ENCODE measurements around the gene FAM114A2. TPM values are rescaled to one million over a fixed set of nuclear protein-coding genes. Genes with fewer than 3 reads are reported as not detected.

FAM114A2 gene
- polyA plus RNA-seq, 1 of the 3 experiments (the other 2 are of a cell fraction), result 9.0 TPM

- peak; percentile 19 for DNase-seq
- Histone ChIP-seq H2AFZ (ENCODE audit: low read depth) (no peak overlapping the region), H3K9me2 (no peaks in the 10 kb centered on the region), H3F3A (replicated peaks; ENCODE audit: insufficient read depth) (no peaks in the 10 kb centered on the region), H3K27ac (ENCODE audit: low read depth in 2 of 2, low read length in 1 of 2) (no peak overlapping the region), H3K9me3 (no peaks in the 10 kb centered on the region), H3K27me3 (ENCODE audit: insufficient read depth) (no peaks in the 10 kb centered on the region), H3K4me3 (ENCODE audit: low read depth in 2 of 2, low read length in 1 of 2) (no peak overlapping the region), H3K9ac (no peak overlapping the region), H3K4me2 (no peak overlapping the region), H3K4me1 (ENCODE audit: control insufficient read depth in 1 of 2, insufficient read depth in 2 of 2, low read depth in 1 of 2, low read length in 1 of 2) (peaks cover 11 to 12% of the 10 kb centered on the region in 2 experiments; a peak in 2 of 4 replicates), H3K79me2 (ENCODE audit: insufficient read depth) (no peaks in the 10 kb centered on the region), H4K20me1 (ENCODE audit: insufficient read depth) (no peaks in the 10 kb centered on the region), H3K36me3 (replicated peaks in 1 of 2; ENCODE audit: control insufficient read depth in 1 of 2, insufficient read depth in 2 of 2, low read length in 1 of 2) (no peaks in the 10 kb centered on the region)
- 13% methylated on average over 1 of the region's 1 CpG for WGBS (ENCODE audit: low lambda C conversion rate)
- ChIA-PET POLR2A (interaction anchor here (0.7 kb wide), 1 partner anchor 217 kb away, joined by 3 read pairs; no protein-coding TSS in a partner anchor), CTCF (interaction anchor here (1.0 to 1.4 kb wide), 6 partner anchors 40 to 327 kb away, joined by 3 to 8 read pairs (median 4); no protein-coding TSS in a partner anchor)
- no peak for TF ChIP-seq RXRA (IDR thresholded peaks at IDR 0.05; ENCODE audit: borderline replicate concordance, low read depth)
- TF ChIP-seq, protein P1, sequence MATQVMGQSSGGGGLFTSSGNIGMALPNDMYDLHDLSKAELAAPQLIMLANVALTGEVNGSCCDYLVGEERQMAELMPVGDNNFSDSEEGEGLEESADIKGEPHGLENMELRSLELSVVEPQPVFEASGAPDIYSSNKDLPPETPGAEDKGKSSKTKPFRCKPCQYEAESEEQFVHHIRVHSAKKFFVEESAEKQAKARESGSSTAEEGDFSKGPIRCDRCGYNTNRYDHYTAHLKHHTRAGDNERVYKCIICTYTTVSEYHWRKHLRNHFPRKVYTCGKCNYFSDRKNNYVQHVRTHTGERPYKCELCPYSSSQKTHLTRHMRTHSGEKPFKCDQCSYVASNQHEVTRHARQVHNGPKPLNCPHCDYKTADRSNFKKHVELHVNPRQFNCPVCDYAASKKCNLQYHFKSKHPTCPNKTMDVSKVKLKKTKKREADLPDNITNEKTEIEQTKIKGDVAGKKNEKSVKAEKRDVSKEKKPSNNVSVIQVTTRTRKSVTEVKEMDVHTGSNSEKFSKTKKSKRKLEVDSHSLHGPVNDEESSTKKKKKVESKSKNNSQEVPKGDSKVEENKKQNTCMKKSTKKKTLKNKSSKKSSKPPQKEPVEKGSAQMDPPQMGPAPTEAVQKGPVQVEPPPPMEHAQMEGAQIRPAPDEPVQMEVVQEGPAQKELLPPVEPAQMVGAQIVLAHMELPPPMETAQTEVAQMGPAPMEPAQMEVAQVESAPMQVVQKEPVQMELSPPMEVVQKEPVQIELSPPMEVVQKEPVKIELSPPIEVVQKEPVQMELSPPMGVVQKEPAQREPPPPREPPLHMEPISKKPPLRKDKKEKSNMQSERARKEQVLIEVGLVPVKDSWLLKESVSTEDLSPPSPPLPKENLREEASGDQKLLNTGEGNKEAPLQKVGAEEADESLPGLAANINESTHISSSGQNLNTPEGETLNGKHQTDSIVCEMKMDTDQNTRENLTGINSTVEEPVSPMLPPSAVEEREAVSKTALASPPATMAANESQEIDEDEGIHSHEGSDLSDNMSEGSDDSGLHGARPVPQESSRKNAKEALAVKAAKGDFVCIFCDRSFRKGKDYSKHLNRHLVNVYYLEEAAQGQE (IDR thresholded peaks at IDR 0.05; ENCODE audit: low read depth, low read length), result no peak
- TF ChIP-seq USF1 (IDR thresholded peaks at IDR 0.05; ENCODE audit: borderline replicate concordance, low read depth), result no peak
- TF ChIP-seq FOXJ3 (CRISPR knock-in tag; IDR thresholded peaks at IDR 0.05), result no peak
- no peak for TF ChIP-seq EZH2phosphoT487 (IDR thresholded peaks at IDR 0.05; ENCODE audit: borderline replicate concordance, low read depth)
- no peak for TF ChIP-seq MXI1 (IDR thresholded peaks at IDR 0.05; ENCODE audit: low read depth, low read length)
- no peak for TF ChIP-seq SIN3A (IDR thresholded peaks at IDR 0.05; ENCODE audit: borderline replicate concordance, low read depth, low read length)
- no peak for TF ChIP-seq CTCF (IDR thresholded peaks at IDR 0.05)
- no peak for TF ChIP-seq RAD21 (IDR thresholded peaks at IDR 0.05; ENCODE audit: low read length)
- no peak for TF ChIP-seq TAF1 (IDR thresholded peaks at IDR 0.05; ENCODE audit: borderline replicate concordance, low read depth, low read length)
- no peak for TF ChIP-seq FOXM1 (IDR thresholded peaks at IDR 0.05; ENCODE audit: low read depth)
- TF ChIP-seq NRF1 (IDR thresholded peaks at IDR 0.05; ENCODE audit: low read depth, low read length), result no peak
- no peak for TF ChIP-seq RFX5 (IDR thresholded peaks at IDR 0.05; ENCODE audit: low read length)
- no peak for TF ChIP-seq MAX (IDR thresholded peaks at IDR 0.05; ENCODE audit: low read depth)
- no peak for TF ChIP-seq GATA2 (CRISPR knock-in tag; IDR thresholded peaks at IDR 0.05)
- TF ChIP-seq, protein P2, sequence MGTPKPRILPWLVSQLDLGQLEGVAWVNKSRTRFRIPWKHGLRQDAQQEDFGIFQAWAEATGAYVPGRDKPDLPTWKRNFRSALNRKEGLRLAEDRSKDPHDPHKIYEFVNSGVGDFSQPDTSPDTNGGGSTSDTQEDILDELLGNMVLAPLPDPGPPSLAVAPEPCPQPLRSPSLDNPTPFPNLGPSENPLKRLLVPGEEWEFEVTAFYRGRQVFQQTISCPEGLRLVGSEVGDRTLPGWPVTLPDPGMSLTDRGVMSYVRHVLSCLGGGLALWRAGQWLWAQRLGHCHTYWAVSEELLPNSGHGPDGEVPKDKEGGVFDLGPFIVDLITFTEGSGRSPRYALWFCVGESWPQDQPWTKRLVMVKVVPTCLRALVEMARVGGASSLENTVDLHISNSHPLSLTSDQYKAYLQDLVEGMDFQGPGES (IDR thresholded peaks at IDR 0.05; ENCODE audit: low read depth, low read length), result no peak
- no peak for TF ChIP-seq JUND (IDR thresholded peaks at IDR 0.05)
Measured at GRCh38 chr5:154078272-154078671, 39.6 kb upstream of the FAM114A2 start.

Measured in SK-N-SH (cell line).